Upper lobe of left lung (tissue), 4 donors: ENCODE results near the gene NBAS.

Source experiments
- POLR2AphosphoS5 ChIP-seq, 2 donors: sonication (generic); formaldehyde crosslinking; IDR thresholded peaks; one replicate each; pipeline ENCODE4 v1.5.1; 2017; ENCODE audit warnings: antibody characterized with exemption in 2 of 2
- TF ChIP-seq, protein P1 (sequence below), 6 experiments: fragments of 450-650 bp in 4 of 6; fragments of 200-600 bp in 2 of 6; sonication (generic) in 2 of 6; IDR thresholded peaks; one replicate each; pipeline ENCODE4 v1.5.1; 2016 to 2019; ENCODE audit warnings: antibody characterized with exemption in 6 of 6

DNA sequence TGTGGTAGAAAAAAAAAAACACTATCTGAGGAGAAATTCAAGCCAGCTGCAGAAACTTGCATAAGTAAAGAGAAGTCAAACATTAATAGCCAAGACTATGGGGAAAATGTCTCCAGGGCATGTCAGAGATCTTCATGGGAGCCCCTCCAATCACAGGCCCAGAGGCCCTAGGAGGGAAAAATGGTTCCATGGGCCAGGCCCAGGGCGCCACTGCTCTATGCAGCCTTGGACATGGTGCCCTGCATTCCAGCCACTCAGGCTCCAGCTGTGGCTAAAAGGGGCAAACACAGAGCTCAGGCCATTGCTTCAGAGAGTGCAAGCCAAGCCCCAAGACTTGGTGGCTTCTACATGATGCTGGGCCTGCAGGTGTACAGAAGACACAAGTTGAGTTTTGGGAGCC, 354.7 kb downstream of the NBAS start:
- TF ChIP-seq, protein P1, sequence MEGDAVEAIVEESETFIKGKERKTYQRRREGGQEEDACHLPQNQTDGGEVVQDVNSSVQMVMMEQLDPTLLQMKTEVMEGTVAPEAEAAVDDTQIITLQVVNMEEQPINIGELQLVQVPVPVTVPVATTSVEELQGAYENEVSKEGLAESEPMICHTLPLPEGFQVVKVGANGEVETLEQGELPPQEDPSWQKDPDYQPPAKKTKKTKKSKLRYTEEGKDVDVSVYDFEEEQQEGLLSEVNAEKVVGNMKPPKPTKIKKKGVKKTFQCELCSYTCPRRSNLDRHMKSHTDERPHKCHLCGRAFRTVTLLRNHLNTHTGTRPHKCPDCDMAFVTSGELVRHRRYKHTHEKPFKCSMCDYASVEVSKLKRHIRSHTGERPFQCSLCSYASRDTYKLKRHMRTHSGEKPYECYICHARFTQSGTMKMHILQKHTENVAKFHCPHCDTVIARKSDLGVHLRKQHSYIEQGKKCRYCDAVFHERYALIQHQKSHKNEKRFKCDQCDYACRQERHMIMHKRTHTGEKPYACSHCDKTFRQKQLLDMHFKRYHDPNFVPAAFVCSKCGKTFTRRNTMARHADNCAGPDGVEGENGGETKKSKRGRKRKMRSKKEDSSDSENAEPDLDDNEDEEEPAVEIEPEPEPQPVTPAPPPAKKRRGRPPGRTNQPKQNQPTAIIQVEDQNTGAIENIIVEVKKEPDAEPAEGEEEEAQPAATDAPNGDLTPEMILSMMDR (IDR thresholded peaks at IDR 0.05) = no peak
- no peak for TF ChIP-seq POLR2AphosphoS5 (IDR thresholded peaks at IDR 0.05)
